Loucy (cell line): ENCODE results near the gene CD109.

ENCODE experiments used
- H2AFZ ChIP-seq: fragments of 200-600 bp; sonication (generic); 2 replicates; pipeline ENCODE4 v1.6.0; 2016; ENCODE audit warnings: antibody characterized with exemption, mild to moderate bottlenecking, low read length, moderate library complexity
- H3F3A ChIP-seq: fragments of 200-600 bp; 2 replicates; pipeline ENCODE4 v1.6.0; 2016; ENCODE audit warnings: antibody characterized with exemption, low read depth, mild to moderate bottlenecking
- H3K27me3 ChIP-seq: fragments of 200-600 bp; sonication (generic); 2 replicates; pipeline ENCODE4 v1.6.1; 2014; ENCODE audit warnings: low read length, mild to moderate bottlenecking; ENCODE audit not compliant: insufficient read depth, poor library complexity, severe bottlenecking
- H3K36me3 ChIP-seq: fragments of 200-600 bp; sonication (generic); 2 replicates; pipeline ENCODE4 v1.6.1; 2016; ENCODE audit warnings: low read length; ENCODE audit not compliant: insufficient read depth
- H3K4me1 ChIP-seq: fragments of 200-600 bp; sonication (generic); 2 replicates; pipeline ENCODE4 v1.5.1; 2014; ENCODE audit warnings: low read length, mild to moderate bottlenecking; ENCODE audit not compliant: insufficient read depth, poor library complexity, severe bottlenecking
- H3K4me2 ChIP-seq: fragments of 200-600 bp; sonication (generic); 2 replicates; pipeline ENCODE4 v1.6.0; 2014; ENCODE audit warnings: antibody characterized with exemption, low read length, low read depth, mild to moderate bottlenecking; ENCODE audit not compliant: poor library complexity, severe bottlenecking
- H3K4me3 ChIP-seq: fragments of 200-600 bp; sonication (generic); 2 replicates; pipeline ENCODE4 v1.5.1; 2014; ENCODE audit warnings: low read length, mild to moderate bottlenecking, mixed read lengths; ENCODE audit not compliant: poor library complexity, severe bottlenecking
- H3K79me2 ChIP-seq: fragments of 200-600 bp; sonication (generic); 2 replicates; pipeline ENCODE4 v1.6.1; 2014; ENCODE audit warnings: low read length; ENCODE audit not compliant: insufficient read depth
- H3K9ac ChIP-seq: fragments of 200-600 bp; sonication (generic); 2 replicates; pipeline ENCODE4 v1.6.0; 2014; ENCODE audit warnings: mild to moderate bottlenecking, low read depth, low read length, moderate library complexity; ENCODE audit not compliant: poor library complexity, severe bottlenecking
- H3K9me2 ChIP-seq: fragments of 200-600 bp; sonication (generic); replicated peaks from 2 replicates; pipeline ENCODE4 v1.6.1; 2016; ENCODE audit warnings: low read depth, low read length, mixed read lengths
- H3K9me3 ChIP-seq: fragments of 200-600 bp; sonication (generic); 2 replicates; pipeline ENCODE4 v1.6.1; 2014; ENCODE audit warnings: mild to moderate bottlenecking, antibody characterized with exemption, low read length, low read depth; ENCODE audit not compliant: insufficient read depth
- H4K20me1 ChIP-seq: fragments of 200-600 bp; sonication (generic); 2 replicates; pipeline ENCODE4 v1.6.0; 2014; ENCODE audit warnings: antibody characterized with exemption, low read length, mild to moderate bottlenecking; ENCODE audit not compliant: insufficient read depth, poor library complexity, severe bottlenecking
- EZH2phosphoT487 ChIP-seq: fragments of 200-600 bp; IDR thresholded peaks from 2 replicates; pipeline ENCODE4 v1.6.1; 2018; ENCODE audit warnings: antibody characterized with exemption, mild to moderate bottlenecking, moderate library complexity, borderline replicate concordance
- TF ChIP-seq, protein P1 (sequence below): fragments of 200-600 bp; sonication (generic); conservative IDR thresholded peaks from 2 replicates; pipeline ENCODE4 v1.5.1; 2014; ENCODE audit warnings: mild to moderate bottlenecking, antibody characterized with exemption, low read length

CD109 gene

DNA sequence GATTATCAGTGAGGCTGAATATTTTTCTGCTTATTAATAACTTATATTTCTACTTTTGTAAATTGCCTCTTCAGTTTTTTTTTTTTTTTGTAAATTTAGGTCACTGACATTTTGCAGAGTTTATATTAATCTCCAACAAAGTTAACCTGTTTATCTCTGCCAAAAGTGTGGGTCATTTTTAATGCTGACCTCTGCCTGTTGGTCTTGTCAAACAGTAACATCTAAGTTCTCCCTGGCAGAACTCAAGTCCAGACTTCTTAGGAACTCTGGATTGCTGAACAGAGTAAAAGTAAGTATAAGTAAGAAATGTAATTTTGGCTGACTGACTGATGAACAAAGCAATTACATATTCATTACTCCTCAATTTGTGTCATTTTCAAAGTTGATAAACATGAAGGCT, 83.9 kb downstream of the CD109 start:
- Histone ChIP-seq H4K20me1 (no peaks in the 10 kb centered on the region), H3K79me2 (no peaks in the 10 kb centered on the region), H3K27me3 (no peaks in the 10 kb centered on the region), H3K4me2 (no peak overlapping the region), H3K9ac (no peak overlapping the region), H3K36me3 (peaks cover 40% of the 10 kb centered on the region; the same call in 1 of the 2 replicates), H3K4me1 (no peaks in the 10 kb centered on the region), H3K9me3 (no peaks in the 10 kb centered on the region), H3K9me2 (no peaks in the 10 kb centered on the region), H3K4me3 (no peak overlapping the region), H2AFZ (no peak overlapping the region), H3F3A (no peaks in the 10 kb centered on the region)
- no peak for TF ChIP-seq EZH2phosphoT487
- TF ChIP-seq, protein P1, sequence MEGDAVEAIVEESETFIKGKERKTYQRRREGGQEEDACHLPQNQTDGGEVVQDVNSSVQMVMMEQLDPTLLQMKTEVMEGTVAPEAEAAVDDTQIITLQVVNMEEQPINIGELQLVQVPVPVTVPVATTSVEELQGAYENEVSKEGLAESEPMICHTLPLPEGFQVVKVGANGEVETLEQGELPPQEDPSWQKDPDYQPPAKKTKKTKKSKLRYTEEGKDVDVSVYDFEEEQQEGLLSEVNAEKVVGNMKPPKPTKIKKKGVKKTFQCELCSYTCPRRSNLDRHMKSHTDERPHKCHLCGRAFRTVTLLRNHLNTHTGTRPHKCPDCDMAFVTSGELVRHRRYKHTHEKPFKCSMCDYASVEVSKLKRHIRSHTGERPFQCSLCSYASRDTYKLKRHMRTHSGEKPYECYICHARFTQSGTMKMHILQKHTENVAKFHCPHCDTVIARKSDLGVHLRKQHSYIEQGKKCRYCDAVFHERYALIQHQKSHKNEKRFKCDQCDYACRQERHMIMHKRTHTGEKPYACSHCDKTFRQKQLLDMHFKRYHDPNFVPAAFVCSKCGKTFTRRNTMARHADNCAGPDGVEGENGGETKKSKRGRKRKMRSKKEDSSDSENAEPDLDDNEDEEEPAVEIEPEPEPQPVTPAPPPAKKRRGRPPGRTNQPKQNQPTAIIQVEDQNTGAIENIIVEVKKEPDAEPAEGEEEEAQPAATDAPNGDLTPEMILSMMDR = no peak

DNA sequence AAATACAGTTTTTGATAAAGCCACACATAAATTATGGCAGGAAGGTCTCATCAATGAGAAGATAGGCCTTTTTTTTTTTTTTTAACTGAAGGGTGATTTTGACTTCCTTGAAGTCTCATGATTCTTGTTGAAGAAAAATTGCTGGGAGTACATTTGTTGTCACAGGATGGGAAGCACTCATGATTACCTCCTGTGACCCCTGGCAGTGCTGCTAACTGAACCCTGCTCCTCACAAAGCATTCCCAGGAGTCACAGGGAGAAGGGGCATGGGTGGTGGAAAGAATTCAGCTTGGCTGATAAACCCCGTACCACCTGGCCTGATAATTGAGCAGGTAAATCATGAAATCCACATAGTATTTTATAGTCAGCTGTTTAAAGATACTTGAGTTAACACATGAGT, 86.9 kb downstream of the CD109 start:
- Histone ChIP-seq H3K4me1 (no peaks in the 10 kb centered on the region), H3K9ac (no peak overlapping the region), H2AFZ (no peak overlapping the region), H4K20me1 (no peaks in the 10 kb centered on the region), H3K9me2 (no peaks in the 10 kb centered on the region), H3K4me2 (no peak overlapping the region), H3K27me3 (no peaks in the 10 kb centered on the region), H3K79me2 (no peaks in the 10 kb centered on the region), H3F3A (no peaks in the 10 kb centered on the region), H3K4me3 (no peak overlapping the region), H3K9me3 (no peaks in the 10 kb centered on the region), H3K36me3 (peaks cover 62% of the 10 kb centered on the region)
- TF ChIP-seq EZH2phosphoT487 = no peak
- TF ChIP-seq, protein P1 = no peak

DNA sequence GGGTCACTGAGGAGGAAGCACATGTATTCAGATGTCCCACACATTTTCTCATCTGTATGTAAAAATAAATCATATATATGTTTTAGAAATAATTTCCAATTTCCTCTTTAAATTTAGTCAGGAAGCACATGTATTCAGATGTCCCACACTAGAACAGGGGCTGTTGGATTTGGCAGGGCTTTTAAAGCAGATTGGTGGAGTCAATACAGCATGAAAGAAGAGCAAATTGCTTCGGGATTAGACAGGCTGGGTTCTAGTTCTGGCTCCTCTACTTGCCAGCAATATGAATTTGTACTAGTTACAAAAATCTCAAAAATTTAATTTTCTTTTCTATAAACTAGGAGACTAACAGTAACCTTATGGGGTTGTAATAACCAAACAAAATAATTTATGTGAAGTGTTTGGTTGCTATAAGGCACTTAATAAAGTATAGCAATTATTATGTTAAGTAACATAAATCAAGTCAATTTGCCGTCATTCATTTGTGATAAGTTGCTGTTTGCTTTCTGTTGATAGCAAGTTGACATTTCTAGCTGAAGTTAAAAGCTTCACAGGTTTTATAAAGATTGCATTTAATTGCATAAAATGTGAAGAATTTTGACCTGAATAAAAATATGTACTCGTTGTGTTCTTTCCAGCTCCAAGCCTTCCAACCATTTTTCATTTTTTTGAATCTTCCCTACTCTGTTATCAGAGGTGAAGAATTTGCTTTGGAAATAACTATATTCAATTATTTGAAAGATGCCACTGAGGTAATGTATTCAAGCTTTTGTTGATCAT, 88.9 kb downstream of the CD109 start:
- Histone ChIP-seq H3K36me3 (peaks cover 73% of the 10 kb centered on the region), H3K9me2 (no peaks in the 10 kb centered on the region), H3K4me1 (no peaks in the 10 kb centered on the region), H3F3A (no peaks in the 10 kb centered on the region), H4K20me1 (no peaks in the 10 kb centered on the region), H2AFZ (no peak overlapping the region), H3K9ac (no peak overlapping the region), H3K4me2 (no peak overlapping the region), H3K4me3 (no peak overlapping the region), H3K27me3 (no peaks in the 10 kb centered on the region), H3K9me3 (no peaks in the 10 kb centered on the region), H3K79me2 (no peaks in the 10 kb centered on the region)
- no peak for TF ChIP-seq EZH2phosphoT487
- TF ChIP-seq, protein P1 = no peak
